Neural cell (in vitro differentiated cells): ENCODE results near the gene FGF14. TPM values are rescaled to one million over a fixed set of nuclear protein-coding genes. Genes with fewer than 3 reads are reported as not detected.

Experiments
- H2AFZ ChIP-seq: fragments of 200-600, 300-800 bp; sonication (generic), shearing (Covaris generic); 2 replicates; pipeline ENCODE4 v1.6.0; 2014; ENCODE audit warnings: low read depth, mild to moderate bottlenecking, antibody characterized with exemption, low read length, moderate library complexity
- H3F3A ChIP-seq: fragments of 200-600 bp; shearing (Covaris generic); 2 replicates; pipeline ENCODE4 v1.6.1; 2016; ENCODE audit warnings: mild to moderate bottlenecking, moderate library complexity, mixed read lengths, antibody characterized with exemption, low read length; ENCODE audit not compliant: insufficient read depth, poor library complexity, severe bottlenecking
- H3K27ac ChIP-seq: fragments of 200-600, 300-800 bp; sonication (generic), shearing (Covaris generic); 2 replicates; pipeline ENCODE4 v1.5.1; 2014; ENCODE audit warnings: mild to moderate bottlenecking, low read length, moderate library complexity
- H3K27me3 ChIP-seq: fragments of 300-800, 200-600 bp; sonication (generic), shearing (Covaris generic); 2 replicates; pipeline ENCODE4 v1.6.0; 2014; ENCODE audit warnings: mild to moderate bottlenecking, low read depth, low read length, moderate library complexity; ENCODE audit not compliant: insufficient read depth
- H3K36me3 ChIP-seq: fragments of 300-800, 200-600 bp; sonication (generic), shearing (Covaris generic); 2 replicates; pipeline ENCODE4 v1.5.1; 2014; ENCODE audit warnings: mild to moderate bottlenecking, antibody characterized with exemption, low read length, moderate library complexity; ENCODE audit not compliant: insufficient read depth
- H3K4me2 ChIP-seq: fragments of 300-800, 200-600 bp; sonication (generic), shearing (Covaris generic); 2 replicates; pipeline ENCODE4 v1.6.0; 2014; ENCODE audit warnings: mild to moderate bottlenecking, low read length
- H3K4me3 ChIP-seq: fragments of 300-800, 200-600 bp; sonication (generic), shearing (Covaris generic); 2 replicates; pipeline ENCODE4 v1.5.1; 2014; ENCODE audit warnings: mild to moderate bottlenecking, low read length, moderate library complexity
- H3K79me2 ChIP-seq: fragments of 200-600 bp; shearing (Covaris generic); replicated peaks from 2 replicates; pipeline ENCODE4 v1.6.0; 2014; ENCODE audit warnings: mild to moderate bottlenecking, low read length, moderate library complexity; ENCODE audit not compliant: insufficient read depth
- H3K9ac ChIP-seq: fragments of 300-800, 200-600 bp; sonication (generic), shearing (Covaris generic); 2 replicates; pipeline ENCODE4 v1.6.1; 2016; ENCODE audit warnings: mild to moderate bottlenecking, low read length, mixed read lengths
- H3K9me2 ChIP-seq: fragments of 200-600 bp; shearing (Covaris generic); 2 replicates; pipeline ENCODE4 v1.6.1; 2016; ENCODE audit warnings: mild to moderate bottlenecking, low read length, mixed read lengths; ENCODE audit not compliant: insufficient read depth
- H3K9me3 ChIP-seq: fragments of 200-600, 300-800 bp; sonication (generic), shearing (Covaris generic); 2 replicates; pipeline ENCODE4 v1.6.1; 2016; ENCODE audit warnings: mild to moderate bottlenecking, mixed run types, low read length, moderate library complexity, mixed read lengths
- H4K20me1 ChIP-seq: fragments of 200-600 bp; shearing (Covaris generic); 2 replicates; pipeline ENCODE4 v1.6.1; 2016; ENCODE audit warnings: mild to moderate bottlenecking, mixed run types; ENCODE audit not compliant: insufficient read depth
- CTCF ChIP-seq: fragments of 450-650 bp; IDR thresholded peaks from 2 replicates; pipeline ENCODE4 v1.5.1; 2014; ENCODE audit warnings: antibody characterized with exemption, mild to moderate bottlenecking, moderate library complexity; ENCODE audit not compliant: poor library complexity, severe bottlenecking
- EZH2 ChIP-seq: fragments of 200-600, 300-800 bp; shearing (Covaris generic), sonication (generic); IDR thresholded peaks from 2 replicates; pipeline ENCODE4 v1.6.1; 2014; ENCODE audit warnings: antibody characterized with exemption, low read length, borderline replicate concordance, mild to moderate bottlenecking; ENCODE audit not compliant: insufficient read depth, poor library complexity, severe bottlenecking
- MXI1 ChIP-seq: fragments of 450-650 bp; conservative IDR thresholded peaks from 2 replicates; pipeline ENCODE4 v1.6.1; 2014; ENCODE audit warnings: antibody characterized with exemption, mild to moderate bottlenecking; ENCODE audit not compliant: poor library complexity, severe bottlenecking
- POLR2AphosphoS5 ChIP-seq: IDR thresholded peaks from 2 replicates; pipeline ENCODE4 v1.6.1; 2012
- RAD21 ChIP-seq: fragments of 450-650 bp; conservative IDR thresholded peaks from 2 replicates; pipeline ENCODE4 v1.6.1; 2014; ENCODE audit warnings: antibody characterized with exemption, mild to moderate bottlenecking, moderate library complexity
- REST ChIP-seq: IDR thresholded peaks from 2 replicates; pipeline ENCODE4 v1.6.1; 2012; ENCODE audit warnings: borderline replicate concordance
- SMC3 ChIP-seq: fragments of 450-650 bp; conservative IDR thresholded peaks from 2 replicates; pipeline ENCODE4 v1.6.1; 2014; ENCODE audit warnings: antibody characterized with exemption, mild to moderate bottlenecking, moderate library complexity; ENCODE audit not compliant: poor library complexity
- TAF1 ChIP-seq: IDR thresholded peaks from 2 replicates; pipeline ENCODE4 v1.6.1; 2012; ENCODE audit warnings: low read depth
- polyA plus RNA-seq: library from polyadenylated mRNA; depleted of rRNA; stranded (reverse); fragments of >200 nt; gene quantifications from 2 replicates; pipeline ENCODE4 v1.2.3, GENCODE V29; 2014

Gene FGF14
- polyA plus RNA-seq, 1 donor from 2014 or later, result 36.4 TPM

- Histone ChIP-seq H3K36me3 (no peaks in the 10 kb centered on the region), H3K4me2 (peak overlapping the region; percentile 71), H4K20me1 (no peaks in the 10 kb centered on the region), H3K79me2 (peaks cover 27% of the 10 kb centered on the region), H3K27ac (peak overlapping the region; percentile 51), H3K4me3 (peak overlapping the region; percentile 86), H2AFZ (no peak overlapping the region), H3F3A (no peaks in the 10 kb centered on the region), H3K9me2 (no peaks in the 10 kb centered on the region), H3K9me3 (no peaks in the 10 kb centered on the region), H3K9ac (peak overlapping the region; percentile 78), H3K27me3 (peaks cover 82% of the 10 kb centered on the region)
- TF ChIP-seq SMC3 (peak; percentile 19), POLR2AphosphoS5 (peak; percentile 33), REST (no peak), TAF1 (peak; percentile 18), RAD21 (peak; percentile 46), MXI1 (no peak), EZH2 (no peak), CTCF (peak; percentile 38)
Measured at GRCh38 chr13:101917833-101918661, 483.8 kb downstream of the FGF14 start.

- H3K27me3 ChIP-seq, result peaks cover 86% of the 10 kb centered on the region
- H3K9ac ChIP-seq, result peak overlapping the region; percentile 78
- peak overlapping the region; percentile 51 for H3K27ac ChIP-seq
Measured at GRCh38 chr13:101917475-101917810, 484.4 kb downstream of the FGF14 start.

More at GRCh38 chr13:101917475-101917810, 484.4 kb downstream of the FGF14 start:
- no peaks in the 10 kb centered on the region for H4K20me1 ChIP-seq
- H3K79me2 ChIP-seq, result peaks cover 33% of the 10 kb centered on the region
- H3K4me3 ChIP-seq, result peak overlapping the region; percentile 86
- H3K9me2 ChIP-seq, result no peaks in the 10 kb centered on the region
- H3K9me3 ChIP-seq, result no peaks in the 10 kb centered on the region
- no peaks in the 10 kb centered on the region for H3K36me3 ChIP-seq
- H2AFZ ChIP-seq, result no peak overlapping the region
- peak overlapping the region; percentile 71 for H3K4me2 ChIP-seq
- H3F3A ChIP-seq, result no peaks in the 10 kb centered on the region
- no peak for TF ChIP-seq REST
